H7 (cell line): ENCODE measurements around the gene VPS16. TPM values are rescaled to one million over a fixed set of nuclear protein-coding genes. Genes with fewer than 3 reads are reported as not detected.

Experiments used
- DNase-seq: peaks from one replicate; pipeline ENCODE4 v3.0.0; 2012
- H3K27me3 ChIP-seq: 2 replicates; pipeline ENCODE4 v1.6.0; 2011; ENCODE audit warnings: mild to moderate bottlenecking, low read length; ENCODE audit not compliant: control insufficient read depth, insufficient read depth
- H3K36me3 ChIP-seq: replicated peaks from 2 replicates; pipeline ENCODE4 v1.5.1; 2011; ENCODE audit warnings: low read length; ENCODE audit not compliant: control insufficient read depth, insufficient read depth
- H3K4me3 ChIP-seq: 2 replicates; pipeline ENCODE4 v1.5.1; 2011; ENCODE audit warnings: low read depth, mild to moderate bottlenecking, control low read depth, low read length, moderate library complexity; ENCODE audit not compliant: insufficient read depth
- total RNA-seq: library from RNA; depleted of rRNA; stranded (reverse); fragments of >200 nt; shearing (Covaris generic); gene quantifications from 2 replicates; pipeline ENCODE4 v1.2.3, GENCODE V29; 2014

Gene VPS16
- total RNA-seq, 1 experiment from 2014 or later, result 27.5 TPM

GRCh38 chr20:2836035-2836434 lies 4.5 kb upstream of the VPS16 start:
- H3K36me3 ChIP-seq, result no peaks in the 10 kb centered on the region; the same call in 1 of the 2 replicates
- no peak overlapping the region for H3K4me3 ChIP-seq
- peaks cover 14% of the 10 kb centered on the region for H3K27me3 ChIP-seq
- DNase-seq, result no peak

- Histone ChIP-seq H3K27me3 (peaks cover 14% of the 10 kb centered on the region), H3K4me3 (no peak overlapping the region), H3K36me3 (no peaks in the 10 kb centered on the region; the same call in 1 of the 2 replicates)
- no peak for DNase-seq
These were observed 3.2 kb upstream of the VPS16 start for GRCh38 chr20:2837221-2837960.

GRCh38 chr20:2838170-2838797 lies 2.3 kb upstream of the VPS16 start:
- Histone ChIP-seq H3K36me3 (no peaks in the 10 kb centered on the region; the same call in 1 of the 2 replicates), H3K27me3 (peaks cover 14% of the 10 kb centered on the region), H3K4me3 (no peak overlapping the region)
- peak; percentile 12 for DNase-seq

GRCh38 chr20:2838847-2839671 lies 1.5 kb upstream of the VPS16 start:
- Histone ChIP-seq H3K4me3 (no peak overlapping the region), H3K36me3 (no peaks in the 10 kb centered on the region; the same call in 1 of the 2 replicates), H3K27me3 (peaks cover 14% of the 10 kb centered on the region)
- DNase-seq, result peak; percentile 20

- Histone ChIP-seq H3K27me3 (peaks cover 14% of the 10 kb centered on the region), H3K36me3 (no peaks in the 10 kb centered on the region; the same call in 1 of the 2 replicates), H3K4me3 (peak overlapping the region; percentile 75)
- no peak for DNase-seq
These were observed 810 bp upstream of the VPS16 start for GRCh38 chr20:2839732-2840137.

- Histone ChIP-seq H3K27me3 (peaks cover 14% of the 10 kb centered on the region), H3K4me3 (peak overlapping the region; percentile 75), H3K36me3 (no peaks in the 10 kb centered on the region; the same call in 1 of the 2 replicates)
- peak; percentile 80 for DNase-seq
These were observed 504 bp downstream of the VPS16 start for GRCh38 chr20:2840967-2841531.

- no peak overlapping the region for H3K4me3 ChIP-seq
- no peak for DNase-seq
- H3K36me3 ChIP-seq, result no peaks in the 10 kb centered on the region
- no peaks in the 10 kb centered on the region for H3K27me3 ChIP-seq
These were observed 5.1 kb downstream of the VPS16 start for GRCh38 chr20:2845607-2846006.

- Histone ChIP-seq H3K4me3 (no peak overlapping the region), H3K36me3 (no peaks in the 10 kb centered on the region), H3K27me3 (no peaks in the 10 kb centered on the region)
- no peak for DNase-seq
These were observed 6.2 kb downstream of the VPS16 start for GRCh38 chr20:2846698-2847097.

- H3K36me3 ChIP-seq, result no peaks in the 10 kb centered on the region
- DNase-seq, result no peak
- no peaks in the 10 kb centered on the region for H3K27me3 ChIP-seq
- no peak overlapping the region for H3K4me3 ChIP-seq
These were observed 7.3 kb downstream of the VPS16 start for GRCh38 chr20:2847802-2848201.

- no peak for DNase-seq
- H3K27me3 ChIP-seq, result no peaks in the 10 kb centered on the region
- H3K4me3 ChIP-seq, result no peak overlapping the region
- no peaks in the 10 kb centered on the region for H3K36me3 ChIP-seq
These were observed 9.0 kb downstream of the VPS16 start for GRCh38 chr20:2849529-2849928.

GRCh38 chr20:2851086-2851485 lies 10.5 kb downstream of the VPS16 start:
- Histone ChIP-seq H3K36me3 (no peaks in the 10 kb centered on the region), H3K4me3 (no peak overlapping the region), H3K27me3 (no peaks in the 10 kb centered on the region)
- DNase-seq, result no peak

- Histone ChIP-seq H3K4me3 (no peak overlapping the region), H3K27me3 (no peaks in the 10 kb centered on the region), H3K36me3 (no peaks in the 10 kb centered on the region)
- DNase-seq, result no peak
These were observed 18.0 kb downstream of the VPS16 start for GRCh38 chr20:2858591-2858990.

GRCh38 chr20:2859330-2860121 lies 19.0 kb downstream of the VPS16 start:
- no peak overlapping the region for H3K4me3 ChIP-seq
- H3K27me3 ChIP-seq, result no peaks in the 10 kb centered on the region
- DNase-seq, result no peak
- H3K36me3 ChIP-seq, result no peaks in the 10 kb centered on the region

GRCh38 chr20:2864626-2865025 lies 24.1 kb downstream of the VPS16 start:
- Histone ChIP-seq H3K27me3 (no peaks in the 10 kb centered on the region), H3K4me3 (no peak overlapping the region), H3K36me3 (no peaks in the 10 kb centered on the region)
- DNase-seq, result no peak
